ENCODE measurements around the gene DOCK7.
A peak's percentile ranks its signal among the peaks of the same experiment; 100 is the strongest.
"Not testable (repeated sequence)": the region's sequence is repeated elsewhere in the genome, so short reads cannot be mapped to it uniquely, and the experiment has no call there.

DOCK7 gene

GRCh38 chr1:62694479-62694878, 6.3 kb upstream of the DOCK7 start:
- not testable (repeated sequence) for DNase-seq (ENCODE audit: low read depth in 2 of 2)

DNA sequence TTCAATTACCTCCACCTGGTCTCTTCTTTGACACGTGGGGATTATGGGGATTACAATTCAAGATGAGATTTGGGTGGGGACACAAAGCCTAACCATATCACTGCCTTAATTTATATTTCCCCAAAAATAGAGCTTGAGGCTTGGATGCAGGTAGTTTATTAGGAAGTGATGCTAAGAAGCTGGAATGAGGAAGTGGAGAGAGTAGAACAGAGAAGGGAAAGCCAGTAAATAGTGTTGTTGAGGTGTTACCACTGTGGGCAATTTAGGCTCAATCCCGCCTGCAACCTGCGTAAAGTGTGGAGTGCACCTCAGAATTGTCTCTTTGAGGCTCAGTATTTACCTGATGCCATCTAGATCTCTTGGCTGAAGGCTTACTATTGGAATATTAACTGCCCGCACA, 4.9 kb upstream of the DOCK7 start:
- DNase-seq (ENCODE audit: low read depth in 2 of 2), result no peak

GRCh38 chr1:62691062-62691844, 3.1 kb upstream of the DOCK7 start:
- no peak for DNase-seq (ENCODE audit: low read depth in 2 of 2)

DNA sequence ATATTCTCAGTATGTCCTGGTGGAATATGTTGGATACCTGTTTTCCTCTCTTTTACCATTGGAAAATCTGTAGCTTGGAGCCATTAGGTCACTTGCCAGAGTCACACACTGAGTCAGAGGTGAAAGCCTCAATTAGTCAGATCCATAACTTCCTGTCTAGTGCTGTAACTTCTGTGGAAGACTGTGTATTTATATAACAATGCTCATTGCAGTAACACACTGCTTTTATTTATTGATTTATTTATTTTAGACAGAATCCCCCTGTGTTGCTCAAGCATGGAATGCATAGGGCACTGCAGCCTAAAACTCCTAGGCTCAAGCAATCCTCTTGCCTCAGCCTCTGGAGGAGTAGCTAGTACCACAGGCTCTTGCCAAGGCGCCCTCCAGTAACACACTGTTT, 1.3 kb upstream of the DOCK7 start:
- no peak for DNase-seq (ENCODE audit: low read depth in 2 of 2)

DNA sequence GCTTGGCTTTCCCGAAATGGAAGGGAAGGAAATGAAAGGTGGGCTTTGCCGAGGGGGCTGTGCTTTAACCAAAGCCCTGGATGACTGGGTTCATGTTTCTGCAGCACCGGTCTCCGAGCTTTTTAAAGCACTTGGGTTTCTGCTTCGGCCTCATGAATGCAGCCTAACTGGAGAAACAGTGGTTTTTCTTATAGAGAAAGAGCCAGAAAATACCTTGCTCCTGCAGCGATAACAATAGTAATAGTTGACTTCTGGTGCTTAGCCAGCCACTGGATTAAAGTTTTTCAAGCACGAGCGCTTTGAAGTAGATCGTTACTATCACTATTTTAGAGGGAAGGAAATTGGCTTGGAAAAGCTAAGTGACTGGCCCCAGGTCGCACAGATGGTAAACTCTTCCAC, 500 bp upstream of the DOCK7 start:
- DNase-seq (ENCODE audit: low read depth in 2 of 2), result no peak

DNA sequence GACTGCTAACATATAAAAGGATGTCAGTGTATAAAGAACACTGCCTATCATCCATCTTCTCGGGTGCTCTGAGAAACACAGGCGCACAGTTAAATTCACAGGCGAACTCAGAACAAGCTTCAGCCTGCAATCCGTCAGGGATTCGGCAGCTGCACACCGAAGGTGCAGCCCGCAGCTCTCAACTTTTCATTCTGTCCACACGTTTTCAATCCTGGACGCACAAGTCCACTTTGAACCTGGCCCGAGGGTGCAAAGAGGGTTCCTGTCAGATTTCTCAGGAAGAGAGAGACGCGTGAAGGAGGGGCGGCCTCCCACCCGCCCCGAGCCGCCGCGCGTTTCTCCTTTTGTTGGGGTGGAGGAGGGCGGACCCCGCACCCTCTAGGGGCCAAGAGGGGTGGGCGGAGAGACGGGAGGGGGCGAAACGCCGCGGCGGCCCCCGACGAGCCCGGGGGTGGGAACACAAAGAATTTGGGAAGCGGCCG, 724 bp downstream of the DOCK7 start:
- DNase-seq (ENCODE audit: low read depth in 2 of 2), result peak in 1 of 2 donors; percentile 4

DNA sequence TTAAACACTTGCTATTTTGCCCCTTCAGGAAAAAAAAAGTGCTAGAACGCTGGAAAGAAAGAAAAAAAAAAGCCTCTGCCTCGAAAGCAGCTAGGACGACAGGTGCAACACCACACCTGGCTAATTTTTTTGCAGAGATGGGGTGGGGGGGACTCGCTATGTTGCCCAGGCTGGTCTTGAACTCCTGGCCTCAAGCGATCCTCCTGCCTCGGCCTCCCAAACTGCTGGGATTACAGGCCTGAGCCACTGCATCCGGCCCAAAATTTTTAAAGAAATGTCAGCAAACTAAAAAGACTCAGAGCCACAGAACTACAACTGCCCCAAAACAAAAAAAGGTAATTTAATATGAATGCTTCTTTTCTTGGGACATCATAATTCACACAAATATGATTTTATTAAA, 1.4 kb downstream of the DOCK7 start:
- DNase-seq (ENCODE audit: low read depth in 2 of 2), result no peak

DNA sequence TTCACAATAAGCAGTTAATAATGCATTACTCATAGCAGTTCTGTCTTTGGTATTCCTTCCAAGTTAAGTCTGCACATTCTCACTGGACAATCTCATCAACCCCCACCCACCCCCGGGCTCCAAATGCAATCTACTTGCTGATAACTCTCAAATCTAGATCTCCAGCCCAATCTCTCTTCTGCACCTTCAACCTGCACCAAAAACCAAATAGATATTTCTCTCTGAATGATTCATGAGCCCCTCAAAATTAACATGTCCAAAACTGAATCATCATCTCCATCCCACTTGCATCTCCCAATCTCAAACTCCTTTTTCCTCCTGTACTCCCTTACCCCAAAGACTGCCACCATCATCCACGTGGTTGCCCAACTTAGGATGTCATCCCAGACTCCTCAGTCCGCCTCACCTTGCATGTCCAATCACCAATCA, 2.7 kb downstream of the DOCK7 start:
- no peak for DNase-seq (ENCODE audit: low read depth in 2 of 2)

DNA sequence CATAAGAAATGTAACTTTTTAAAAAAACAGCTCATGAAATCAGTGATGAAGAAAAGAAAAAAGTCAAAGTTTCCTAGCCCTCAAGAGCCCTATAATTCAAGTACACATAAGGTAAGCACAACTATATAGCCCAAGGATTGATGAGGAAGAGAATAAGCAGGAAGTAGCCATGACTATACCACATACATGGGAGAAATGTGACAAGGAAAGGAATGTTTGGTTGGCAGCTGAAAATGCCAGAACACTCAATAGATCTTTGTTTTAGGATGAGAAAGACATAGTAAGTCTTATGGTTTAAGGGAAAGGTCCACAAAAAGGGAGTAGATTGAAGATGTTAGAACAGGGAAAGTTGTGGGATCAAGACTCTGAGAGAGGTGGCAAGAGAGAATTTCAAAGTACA, 5.7 kb downstream of the DOCK7 start:
- no peak for DNase-seq (ENCODE audit: low read depth in 2 of 2)

DNA sequence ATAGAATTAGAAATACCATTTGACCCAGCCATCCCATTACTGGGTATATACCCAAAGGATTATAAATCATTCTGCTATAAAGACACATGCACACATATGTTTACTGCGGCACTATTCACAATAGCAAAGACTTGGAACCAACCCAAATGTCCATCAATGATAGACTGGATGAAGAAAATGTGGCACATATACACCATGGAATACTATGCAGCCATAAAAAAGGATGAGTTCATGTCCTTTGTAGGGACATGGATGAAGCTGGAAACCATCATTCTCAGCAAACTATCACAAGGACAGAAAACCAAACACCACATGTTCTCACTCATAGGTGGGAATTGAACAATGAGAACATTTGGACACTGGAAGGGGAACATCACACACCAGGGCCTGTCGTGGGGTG, 7.2 kb downstream of the DOCK7 start:
- not testable (repeated sequence) for DNase-seq (ENCODE audit: low read depth in 2 of 2)

- DNase-seq (ENCODE audit: low read depth in 2 of 2), result not testable (repeated sequence)
Observed at GRCh38 chr1:62677822-62678221, 10.4 kb downstream of the DOCK7 start.

GRCh38 chr1:62676611-62677356, 11.4 kb downstream of the DOCK7 start:
- DNase-seq (ENCODE audit: low read depth in 2 of 2), result no peak

DNA sequence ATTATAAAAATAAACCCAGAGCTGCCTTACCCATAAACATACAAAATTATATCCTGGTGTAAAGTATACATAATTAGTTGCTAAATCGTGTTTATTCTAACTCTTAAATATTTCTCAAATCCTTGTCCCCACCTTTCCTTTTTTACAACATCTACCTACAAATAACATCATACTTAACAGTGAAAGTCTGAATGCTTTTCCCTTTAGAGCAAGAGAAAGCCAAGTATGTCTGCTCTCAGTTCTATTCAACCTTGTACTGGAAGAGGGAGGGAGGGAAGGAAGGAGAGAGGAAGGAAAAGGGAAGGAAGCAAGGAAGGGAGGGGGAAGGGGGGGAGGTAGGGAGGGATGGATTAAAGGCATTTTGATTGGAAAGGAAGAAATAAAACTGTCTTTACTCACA, 14.6 kb downstream of the DOCK7 start:
- DNase-seq (ENCODE audit: low read depth in 2 of 2), result no peak

GRCh38 chr1:62672029-62672428, 16.2 kb downstream of the DOCK7 start:
- DNase-seq (ENCODE audit: low read depth in 2 of 2), result no peak

- no peak for DNase-seq (ENCODE audit: low read depth in 2 of 2)
Observed at GRCh38 chr1:62654744-62655143, 33.4 kb downstream of the DOCK7 start.

- DNase-seq (ENCODE audit: low read depth in 2 of 2), result no peak
Observed at GRCh38 chr1:62652387-62652786, 35.8 kb downstream of the DOCK7 start.

GRCh38 chr1:62643283-62643682, 44.9 kb downstream of the DOCK7 start:
- no peak for DNase-seq (ENCODE audit: low read depth in 2 of 2)

DNA sequence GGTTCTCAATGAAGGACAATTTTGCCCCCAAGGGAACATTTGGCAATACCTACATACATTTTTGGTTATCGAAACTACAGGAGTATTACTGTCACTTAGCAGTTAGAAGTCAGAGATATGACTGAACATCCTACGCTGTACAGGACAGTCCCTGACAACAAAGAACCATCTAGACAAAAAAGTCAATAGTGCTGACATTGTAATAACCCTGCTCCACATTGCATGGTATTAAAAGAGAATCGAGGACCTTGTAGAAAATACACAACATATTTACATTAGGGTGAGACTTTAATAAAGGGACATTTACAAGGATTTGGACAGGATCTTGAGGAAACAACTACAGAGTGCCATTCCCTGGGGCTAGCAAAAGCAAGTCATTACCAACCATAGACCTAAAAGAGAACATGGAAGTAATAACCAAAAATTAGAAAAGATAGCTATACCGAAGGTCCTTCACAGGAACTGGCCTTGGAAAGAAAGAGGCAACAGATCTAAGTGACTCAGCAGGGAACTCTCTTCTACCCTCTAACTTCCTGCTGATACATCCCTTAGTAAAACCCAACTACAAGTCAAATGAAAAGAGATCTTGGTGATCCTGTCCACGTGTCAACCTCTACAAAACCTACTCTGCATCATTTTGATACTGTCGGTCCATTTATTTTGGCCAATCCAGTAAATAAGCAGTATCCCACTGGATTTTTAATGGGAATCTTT, 50.6 kb downstream of the DOCK7 start:
- DNase-seq (ENCODE audit: low read depth in 2 of 2), result no peak

DNA sequence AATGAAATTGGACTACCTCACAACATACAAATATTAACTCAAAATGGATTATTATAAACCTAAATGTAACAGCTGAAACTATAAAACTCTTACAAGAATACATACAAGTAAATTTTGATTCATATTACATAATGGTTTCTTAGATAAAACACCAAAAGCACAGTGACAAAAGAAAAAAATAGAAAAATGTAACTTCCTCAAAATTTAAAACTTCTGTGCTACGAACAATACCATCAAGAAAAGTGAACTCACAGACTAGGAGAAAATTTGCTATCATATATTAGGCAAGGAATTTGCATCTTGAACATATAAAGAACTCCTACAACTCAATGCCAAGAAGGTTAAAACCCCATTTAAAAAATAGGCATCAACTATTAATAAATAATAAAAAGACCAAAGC, 59.7 kb downstream of the DOCK7 start:
- no peak for DNase-seq (ENCODE audit: low read depth in 2 of 2)

DNA sequence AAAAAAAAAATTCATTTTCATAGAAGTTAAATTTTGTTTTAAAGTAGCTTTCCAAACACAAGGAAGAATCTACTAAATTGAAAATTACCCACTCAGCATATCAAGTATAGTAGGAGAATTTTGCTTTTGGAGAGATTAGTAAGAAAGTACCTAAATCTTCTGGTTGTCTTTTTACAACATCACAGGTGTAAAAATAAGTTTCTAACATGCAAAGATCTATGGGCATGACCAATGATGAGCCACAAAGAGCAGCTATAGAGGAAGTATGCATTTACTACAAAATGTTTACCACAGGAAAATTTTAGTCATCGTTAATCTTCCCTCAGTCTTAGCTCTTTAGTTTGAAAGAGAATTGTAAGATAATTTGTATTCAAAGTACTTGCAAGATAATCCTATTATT, 62.8 kb downstream of the DOCK7 start:
- DNase-seq (ENCODE audit: low read depth in 2 of 2), result no peak

DNA sequence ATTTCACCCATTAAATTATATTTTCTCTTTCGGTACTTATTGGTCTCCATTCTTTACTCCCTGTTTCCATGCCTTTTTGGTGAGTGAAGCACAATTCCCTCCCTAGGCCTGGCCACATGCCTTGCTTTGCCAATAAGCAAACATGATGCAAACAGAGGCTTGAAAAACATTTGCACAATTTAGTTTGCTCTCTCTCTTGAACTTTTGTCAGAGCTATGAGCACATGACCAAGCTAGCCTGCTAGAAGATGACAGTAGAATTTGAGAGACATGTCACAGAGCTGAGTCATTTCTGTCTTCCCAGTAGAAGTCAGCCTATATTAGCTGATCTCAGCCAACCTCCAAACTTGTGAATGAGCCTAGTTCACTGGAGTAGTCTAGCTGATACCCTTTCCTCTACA, 66.3 kb downstream of the DOCK7 start:
- no peak for DNase-seq (ENCODE audit: low read depth in 2 of 2)

DNA sequence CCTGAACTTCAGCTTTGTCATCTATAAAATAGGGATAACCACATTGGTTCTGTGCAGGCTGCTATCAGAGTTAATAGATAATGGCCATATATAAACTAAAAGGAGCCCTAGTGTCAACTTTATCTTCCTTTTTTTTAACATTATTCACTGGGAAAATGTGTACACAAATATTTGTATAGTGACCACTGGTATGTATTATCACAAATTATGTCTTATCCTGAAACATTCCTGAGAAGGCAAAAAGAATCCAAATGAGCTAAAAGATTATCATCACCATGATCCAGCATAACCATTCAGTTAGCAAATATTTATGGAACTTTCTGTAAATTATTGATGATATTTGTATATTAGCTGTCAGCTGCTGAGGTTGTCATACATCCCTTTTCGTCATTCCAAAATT, 74.3 kb downstream of the DOCK7 start:
- DNase-seq (ENCODE audit: low read depth in 2 of 2), result no peak

GRCh38 chr1:62613325-62613727, 74.9 kb downstream of the DOCK7 start:
- DNase-seq (ENCODE audit: low read depth in 2 of 2), result no peak

Measured in stimulated activated CD4-positive, alpha-beta T cell treated with anti-CD3 and anti-CD28 coated beads, Interleukin-1b, Interleukin-23, amount 100 ng/mL, for 1 hour (primary cell).